ENCODE data around the gene TMEM107.

Gene TMEM107

GRCh38 chr17:8209907-8210760, 34.0 kb upstream of the TMEM107 start, which contains the start of gene AURKB:
AURKB (minus strand) TSS chr17:8210575; CDS start chr17:8210224, 351 bp downstream.
- no peak within 1 kb of the TSS for H3K9ac ChIP-seq (ENCODE audit: low read length)
- peak within 1 kb of the TSS; percentile 77 for H3K4me3 ChIP-seq (ENCODE audit: low read length)
- H3K27me3 ChIP-seq (ENCODE audit: control insufficient read depth, insufficient read depth, low read length) = no peaks in the 10 kb centered on the region
- H3K36me3 ChIP-seq (ENCODE audit: control insufficient read depth, insufficient read depth, low read length) = no peaks in the 10 kb centered on the region
- H3K27ac ChIP-seq (ENCODE audit: low read depth, low read length) = peak within 1 kb of the TSS; percentile 67
- peaks cover 4% of the 10 kb centered on the region for H3K4me1 ChIP-seq (ENCODE audit: control insufficient read depth, insufficient read depth, low read length)

DNA sequence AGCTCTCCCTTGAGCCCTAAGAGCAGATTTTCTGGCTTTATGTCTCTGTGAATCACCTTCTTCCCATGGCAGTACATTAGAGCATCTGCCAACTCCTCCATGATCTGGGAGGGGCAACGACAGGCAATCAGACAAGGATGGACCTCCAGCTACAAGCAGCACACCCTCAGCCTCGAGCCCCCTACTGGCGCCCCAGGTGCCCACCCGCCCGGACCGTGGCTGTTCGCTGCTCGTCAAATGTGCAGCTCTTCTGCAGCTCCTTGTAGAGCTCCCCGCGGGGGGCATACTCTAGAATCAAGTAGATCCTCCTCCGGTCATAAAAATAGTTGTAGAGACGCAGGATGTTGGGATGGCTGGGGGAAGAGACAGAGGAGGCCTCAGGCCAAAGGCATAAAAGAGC, 30.4 kb upstream of the TMEM107 start:
- no peak overlapping the region for H3K27ac ChIP-seq (ENCODE audit: low read depth, low read length)
- H3K36me3 ChIP-seq (ENCODE audit: control insufficient read depth, insufficient read depth, low read length) = no peaks in the 10 kb centered on the region
- no peaks in the 10 kb centered on the region for H3K27me3 ChIP-seq (ENCODE audit: control insufficient read depth, insufficient read depth, low read length)
- H3K4me3 ChIP-seq (ENCODE audit: low read length) = no peak overlapping the region
- H3K9ac ChIP-seq (ENCODE audit: low read length) = no peak overlapping the region
- H3K4me1 ChIP-seq (ENCODE audit: control insufficient read depth, insufficient read depth, low read length) = peaks cover 4% of the 10 kb centered on the region

- Histone ChIP-seq H3K27ac (ENCODE audit: low read depth, low read length) (no peak overlapping the region), H3K27me3 (ENCODE audit: control insufficient read depth, insufficient read depth, low read length) (no peaks in the 10 kb centered on the region), H3K36me3 (ENCODE audit: control insufficient read depth, insufficient read depth, low read length) (no peaks in the 10 kb centered on the region), H3K4me1 (ENCODE audit: control insufficient read depth, insufficient read depth, low read length) (peaks cover under 1% of the 10 kb centered on the region), H3K4me3 (ENCODE audit: low read length) (no peak overlapping the region), H3K9ac (ENCODE audit: low read length) (no peak overlapping the region)
Observed at GRCh38 chr17:8204761-8205555, 28.8 kb upstream of the TMEM107 start.

DNA sequence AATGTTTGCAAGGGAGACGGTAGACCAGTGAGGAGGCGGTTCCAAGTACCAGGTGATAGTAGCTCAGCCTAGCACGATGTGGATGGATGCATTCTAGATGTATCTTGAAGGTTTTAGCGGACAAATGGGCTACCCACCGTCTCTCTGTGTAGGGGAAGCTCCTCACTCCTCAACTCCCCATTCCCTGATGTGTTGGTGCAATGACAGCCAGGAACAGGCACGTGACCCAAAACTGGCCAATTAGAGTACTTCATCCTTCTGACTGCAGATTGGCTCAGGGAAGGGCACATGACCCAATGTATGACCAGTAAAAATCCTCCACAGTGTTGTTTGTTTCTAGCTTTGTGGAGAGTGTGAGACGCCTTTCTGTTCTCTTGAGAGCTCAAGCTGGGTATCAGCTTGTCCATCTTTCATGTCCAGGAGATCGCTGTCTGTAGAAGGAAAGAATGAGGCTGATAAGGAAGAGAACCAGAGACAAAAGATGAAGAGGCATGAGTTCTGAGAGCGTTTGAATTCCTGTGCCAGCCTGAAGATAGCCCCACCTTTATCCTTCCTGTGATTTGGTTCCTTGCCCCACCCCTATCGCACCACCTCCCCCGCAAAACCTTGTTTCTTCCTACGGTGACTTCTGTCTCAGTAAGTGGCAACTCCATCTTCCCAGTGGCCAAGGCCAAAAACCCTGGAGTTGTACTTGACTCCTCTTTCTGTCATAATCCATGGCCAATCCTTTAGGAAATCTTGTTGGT, 16.1 kb upstream of the TMEM107 start:
- H3K27me3 ChIP-seq (ENCODE audit: control insufficient read depth, insufficient read depth, low read length) = no peaks in the 10 kb centered on the region
- peak overlapping the region; percentile 2 for H3K9ac ChIP-seq (ENCODE audit: low read length)
- no peaks in the 10 kb centered on the region for H3K36me3 ChIP-seq (ENCODE audit: control insufficient read depth, insufficient read depth, low read length)
- peak overlapping the region; percentile 65 for H3K4me3 ChIP-seq (ENCODE audit: low read length)
- H3K4me1 ChIP-seq (ENCODE audit: control insufficient read depth, insufficient read depth, low read length) = peaks cover 22% of the 10 kb centered on the region
- H3K27ac ChIP-seq (ENCODE audit: low read depth, low read length) = peak overlapping the region; percentile 76

DNA sequence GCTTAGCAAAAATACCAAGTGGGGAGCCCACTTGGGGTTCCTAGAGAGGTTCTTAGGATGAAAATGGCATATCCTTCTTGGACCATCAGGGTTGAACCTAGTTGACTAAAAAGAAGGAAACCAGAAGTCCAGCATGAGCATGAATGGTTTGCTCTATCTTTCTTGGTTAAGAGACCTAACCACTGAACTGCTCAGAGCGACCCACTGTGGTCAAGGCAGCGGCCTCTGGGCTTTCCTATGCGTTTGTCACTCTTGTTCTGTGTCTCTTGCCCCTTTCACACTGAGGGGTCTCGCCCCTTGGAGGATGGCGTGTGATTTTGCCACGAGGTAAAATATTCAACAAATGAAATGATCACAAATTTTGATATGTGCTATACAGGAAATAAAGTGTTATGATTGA, 14.3 kb upstream of the TMEM107 start:
- peaks cover 22% of the 10 kb centered on the region for H3K4me1 ChIP-seq (ENCODE audit: control insufficient read depth, insufficient read depth, low read length)
- peak overlapping the region; percentile 33 for H3K27ac ChIP-seq (ENCODE audit: low read depth, low read length)
- no peak overlapping the region for H3K9ac ChIP-seq (ENCODE audit: low read length)
- peak overlapping the region; percentile 55 for H3K4me3 ChIP-seq (ENCODE audit: low read length)
- H3K27me3 ChIP-seq (ENCODE audit: control insufficient read depth, insufficient read depth, low read length) = no peaks in the 10 kb centered on the region
- H3K36me3 ChIP-seq (ENCODE audit: control insufficient read depth, insufficient read depth, low read length) = no peaks in the 10 kb centered on the region

- Histone ChIP-seq H3K4me1 (ENCODE audit: control insufficient read depth, insufficient read depth, low read length) (peaks cover 22% of the 10 kb centered on the region), H3K9ac (ENCODE audit: low read length) (peak within 1 kb of the TSS; percentile 70), H3K27me3 (ENCODE audit: control insufficient read depth, insufficient read depth, low read length) (no peaks in the 10 kb centered on the region), H3K27ac (ENCODE audit: low read depth, low read length) (peak within 1 kb of the TSS; percentile 94), H3K4me3 (ENCODE audit: low read length) (peak within 1 kb of the TSS; percentile 94), H3K36me3 (ENCODE audit: control insufficient read depth, insufficient read depth, low read length) (no peaks in the 10 kb centered on the region)
Observed at GRCh38 chr17:8189711-8190477, 13.7 kb upstream of the TMEM107 start, which contains the start of gene BORCS6. BORCS6 (minus strand) TSS chr17:8190180; CDS start chr17:8190140, 40 bp downstream.

GRCh38 chr17:8189041-8189710, 13.0 kb upstream of the TMEM107 start:
- Histone ChIP-seq H3K36me3 (ENCODE audit: control insufficient read depth, insufficient read depth, low read length) (no peaks in the 10 kb centered on the region), H3K9ac (ENCODE audit: low read length) (peak overlapping the region; percentile 70), H3K27me3 (ENCODE audit: control insufficient read depth, insufficient read depth, low read length) (no peaks in the 10 kb centered on the region), H3K4me1 (ENCODE audit: control insufficient read depth, insufficient read depth, low read length) (peaks cover 22% of the 10 kb centered on the region), H3K27ac (ENCODE audit: low read depth, low read length) (peak overlapping the region; percentile 94), H3K4me3 (ENCODE audit: low read length) (peak overlapping the region; percentile 94)

- H3K4me3 ChIP-seq (ENCODE audit: low read length) = peak overlapping the region; percentile 94
- H3K4me1 ChIP-seq (ENCODE audit: control insufficient read depth, insufficient read depth, low read length) = peaks cover 22% of the 10 kb centered on the region
- H3K9ac ChIP-seq (ENCODE audit: low read length) = peak overlapping the region; percentile 11
Observed at GRCh38 chr17:8188263-8188839, 12.2 kb upstream of the TMEM107 start.

GRCh38 chr17:8187517-8188262, 11.5 kb upstream of the TMEM107 start:
- no peaks in the 10 kb centered on the region for H3K36me3 ChIP-seq (ENCODE audit: control insufficient read depth, insufficient read depth, low read length)
- H3K27me3 ChIP-seq (ENCODE audit: control insufficient read depth, insufficient read depth, low read length) = no peaks in the 10 kb centered on the region
- H3K4me1 ChIP-seq (ENCODE audit: control insufficient read depth, insufficient read depth, low read length) = peaks cover 21% of the 10 kb centered on the region
- peak overlapping the region; percentile 84 for H3K27ac ChIP-seq (ENCODE audit: low read depth, low read length)
- H3K4me3 ChIP-seq (ENCODE audit: low read length) = peak overlapping the region; percentile 94
- peak overlapping the region; percentile 63 for H3K9ac ChIP-seq (ENCODE audit: low read length)

More at GRCh38 chr17:8188263-8188839, 12.2 kb upstream of the TMEM107 start:
- H3K27me3 ChIP-seq (ENCODE audit: control insufficient read depth, insufficient read depth, low read length) = no peaks in the 10 kb centered on the region
- H3K36me3 ChIP-seq (ENCODE audit: control insufficient read depth, insufficient read depth, low read length) = no peaks in the 10 kb centered on the region
- peak overlapping the region; percentile 94 for H3K27ac ChIP-seq (ENCODE audit: low read depth, low read length)

DNA sequence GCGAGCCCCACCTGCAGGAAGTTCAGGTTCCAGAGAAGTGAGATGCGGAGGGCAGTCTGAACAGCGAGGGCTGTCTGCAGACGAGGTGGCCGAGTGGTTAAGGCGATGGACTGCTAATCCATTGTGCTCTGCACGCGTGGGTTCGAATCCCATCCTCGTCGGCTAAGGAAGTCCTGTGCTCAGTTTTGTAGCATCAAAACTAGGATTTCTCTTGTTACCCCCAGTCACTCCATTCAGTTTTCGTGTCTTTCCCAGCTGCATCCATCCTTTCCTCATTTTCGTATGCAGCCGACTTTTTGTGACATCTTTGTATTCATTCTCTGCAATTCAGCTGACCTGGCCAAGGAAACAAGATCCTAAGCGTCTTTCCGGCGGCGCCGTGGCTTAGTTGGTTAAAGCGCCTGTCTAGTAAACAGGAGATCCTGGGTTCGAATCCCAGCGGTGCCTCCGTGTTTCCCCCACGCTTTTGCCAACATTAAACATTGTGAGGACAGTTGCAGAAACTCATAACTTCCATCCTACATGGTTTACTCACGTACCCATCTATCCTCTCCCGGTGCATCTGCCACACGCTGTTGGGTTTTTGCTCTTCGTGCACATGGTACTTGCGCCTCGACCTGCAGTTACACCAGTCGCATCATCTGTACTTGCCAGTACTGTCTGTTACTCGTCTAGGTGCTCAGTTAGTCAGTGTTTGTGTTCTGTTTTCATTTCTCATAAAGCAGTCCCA, 10.8 kb upstream of the TMEM107 start:
- Histone ChIP-seq H3K36me3 (ENCODE audit: control insufficient read depth, insufficient read depth, low read length) (no peaks in the 10 kb centered on the region), H3K4me1 (ENCODE audit: control insufficient read depth, insufficient read depth, low read length) (peaks cover 17% of the 10 kb centered on the region), H3K4me3 (ENCODE audit: low read length) (peak overlapping the region; percentile 94), H3K27ac (ENCODE audit: low read depth, low read length) (peak overlapping the region; percentile 84), H3K27me3 (ENCODE audit: control insufficient read depth, insufficient read depth, low read length) (no peaks in the 10 kb centered on the region), H3K9ac (ENCODE audit: low read length) (peak overlapping the region; percentile 63)

Measured in rectal smooth muscle tissue (tissue), 1 donor.